CD4-positive, alpha-beta T cell treated with Interleukin-1 beta for 1 hour (primary cell): ENCODE measurements around the gene ATP1B3.
"Not testable (repeated sequence)": the region's sequence is repeated elsewhere in the genome, so short reads cannot be mapped to it uniquely, and the experiment has no call there.

Source experiments
- DNase-seq, 2 donors: peaks; one replicate each; pipeline ENCODE4 v3.0.0-alpha.2; 2020 to 2022

The ATP1B3 gene

DNA sequence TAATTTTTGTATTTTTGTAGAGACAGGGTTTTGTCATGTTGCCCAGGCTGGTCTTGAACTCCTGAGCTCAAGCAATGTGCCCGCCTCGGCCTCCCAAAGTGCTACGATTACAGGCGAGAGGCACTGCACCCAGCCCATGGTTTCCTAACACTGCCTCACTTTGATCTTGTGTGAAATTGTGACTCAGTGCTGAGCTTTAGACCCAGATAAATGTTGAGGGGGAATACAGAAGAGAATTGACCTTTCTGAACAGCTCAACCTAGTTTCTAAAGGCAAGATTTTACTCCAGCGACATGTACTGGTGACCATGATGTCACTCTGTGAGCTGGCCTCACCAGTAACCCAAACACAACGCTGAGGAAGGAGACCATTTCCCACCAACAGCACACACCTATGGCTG is 73.5 kb downstream of the ATP1B3 start:
- DNase-seq = no peak

DNA sequence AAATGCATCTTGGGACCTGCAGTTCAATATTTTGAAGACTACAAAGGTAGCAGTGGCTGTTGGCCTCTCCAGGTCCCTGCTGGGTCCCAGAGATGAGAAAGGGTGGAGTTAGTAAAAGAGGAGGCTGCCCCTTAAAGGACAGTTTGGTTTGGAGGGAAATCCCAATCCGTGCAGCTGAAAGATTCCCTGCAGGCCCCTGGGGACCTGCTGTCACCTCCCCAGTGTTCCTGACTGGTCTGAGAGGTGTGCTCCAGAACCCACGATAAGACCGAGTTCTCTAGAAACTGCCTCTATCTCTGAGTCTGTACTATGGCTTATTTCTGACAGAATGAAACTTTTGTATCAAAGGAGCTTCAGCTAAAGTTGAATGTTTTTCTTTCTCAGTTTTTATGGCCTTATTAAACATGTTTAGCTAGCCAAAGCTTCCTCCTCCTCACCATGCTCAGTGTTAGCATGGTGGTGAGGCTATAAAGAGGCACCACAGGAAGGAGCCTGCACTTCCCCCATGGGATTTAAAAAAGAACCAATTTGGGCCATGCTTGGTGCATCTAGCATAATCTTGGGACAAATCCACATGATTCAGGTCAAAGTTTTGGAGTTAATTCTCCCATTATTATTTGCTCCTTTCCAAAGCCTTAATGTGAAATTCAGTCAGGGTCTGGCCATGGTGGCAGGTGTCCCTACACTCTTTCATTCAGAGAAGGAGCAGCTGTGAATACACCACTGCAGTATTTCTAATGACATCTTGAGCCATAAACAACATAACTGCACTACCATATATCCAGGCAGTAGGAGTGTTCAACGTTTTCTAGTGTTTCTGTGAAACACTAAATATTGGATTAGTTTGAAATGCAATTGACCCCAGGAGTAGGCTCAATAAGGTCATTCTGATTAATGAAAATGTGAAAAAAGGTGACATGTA is 74.4 kb downstream of the ATP1B3 start:
- DNase-seq = no peak

DNA sequence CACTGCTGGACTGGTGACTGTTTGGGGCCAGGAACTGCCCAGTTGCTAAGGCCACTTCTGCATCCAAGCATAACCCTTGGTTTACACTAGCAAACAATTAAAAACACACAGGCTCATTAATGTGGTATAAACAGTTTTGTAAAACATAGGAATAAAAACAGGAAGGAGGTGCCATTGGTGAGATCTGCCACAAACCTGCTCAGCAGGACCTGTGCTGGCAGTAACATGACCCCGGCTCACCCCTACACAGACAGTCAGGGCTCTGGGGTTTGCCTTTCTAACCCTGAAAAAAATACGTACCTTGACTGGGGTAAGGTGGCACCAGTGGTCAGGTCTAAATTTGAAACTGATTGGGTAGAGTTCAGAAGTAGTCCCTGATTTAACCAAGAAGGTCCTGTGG is 76.2 kb downstream of the ATP1B3 start:
- no peak for DNase-seq

DNA sequence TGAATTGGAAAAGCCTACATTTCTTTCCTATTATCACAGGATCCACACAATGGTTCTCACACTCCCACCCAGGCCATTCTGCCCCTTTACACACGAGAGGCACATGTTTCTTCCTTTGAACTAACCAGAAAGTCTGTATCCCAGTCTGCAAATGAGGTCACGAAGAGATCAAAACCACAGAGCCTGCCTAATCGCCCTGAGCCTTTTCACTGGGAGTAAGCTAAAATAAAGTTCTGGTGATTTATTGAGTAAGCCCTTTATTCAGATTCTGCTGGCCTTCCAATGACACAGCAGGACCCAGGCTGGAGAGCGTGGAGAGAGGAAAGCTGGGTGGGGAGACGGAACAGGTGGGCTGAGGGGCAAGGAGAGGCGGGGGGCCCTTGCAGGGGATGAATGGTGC is 78.7 kb downstream of the ATP1B3 start:
- DNase-seq = no peak

DNA sequence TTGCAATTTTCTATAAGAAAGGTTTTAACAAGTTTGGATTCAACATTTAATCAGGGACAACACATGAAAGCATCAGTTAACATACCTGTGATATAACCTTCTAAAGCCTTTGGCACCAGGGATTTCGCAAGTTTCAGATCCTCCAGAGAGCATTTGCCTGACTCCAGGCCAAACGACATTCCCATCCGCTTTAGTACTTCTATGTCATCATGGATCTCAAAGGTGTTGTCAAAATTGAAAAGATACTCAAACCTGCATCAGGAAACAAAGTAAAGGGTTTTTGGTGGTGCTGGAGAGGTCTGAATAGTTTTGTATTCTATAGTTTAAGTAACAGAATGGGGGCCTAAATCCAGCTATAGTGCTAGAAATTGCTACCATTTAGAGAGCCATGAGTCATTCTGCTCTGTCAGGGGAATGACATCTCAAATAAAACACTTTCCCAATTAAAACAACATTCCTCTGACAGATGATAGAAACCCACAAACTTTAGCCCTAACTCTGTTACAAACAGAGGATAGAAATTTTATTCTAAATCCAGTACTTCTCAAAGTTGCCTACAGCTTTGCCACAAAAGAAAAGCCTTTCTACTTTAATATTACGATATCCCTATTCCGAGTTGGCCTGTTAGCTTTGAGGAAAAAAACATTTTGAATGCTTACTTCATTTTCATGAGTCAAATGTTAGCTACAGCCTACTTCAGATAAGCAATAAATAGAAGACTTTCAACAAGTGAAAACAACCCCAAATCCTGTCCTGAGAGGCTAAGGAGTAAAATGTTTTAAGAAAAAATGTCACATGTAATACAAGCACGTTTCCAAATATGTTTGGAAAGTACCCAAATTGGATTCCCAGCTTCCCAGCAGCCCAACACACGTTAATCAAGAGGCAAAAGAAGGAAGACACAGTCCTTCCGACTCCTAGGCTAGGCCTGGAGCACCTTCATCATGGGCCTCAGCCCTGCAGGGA is 83.4 kb downstream of the ATP1B3 start:
- DNase-seq = no peak

DNA sequence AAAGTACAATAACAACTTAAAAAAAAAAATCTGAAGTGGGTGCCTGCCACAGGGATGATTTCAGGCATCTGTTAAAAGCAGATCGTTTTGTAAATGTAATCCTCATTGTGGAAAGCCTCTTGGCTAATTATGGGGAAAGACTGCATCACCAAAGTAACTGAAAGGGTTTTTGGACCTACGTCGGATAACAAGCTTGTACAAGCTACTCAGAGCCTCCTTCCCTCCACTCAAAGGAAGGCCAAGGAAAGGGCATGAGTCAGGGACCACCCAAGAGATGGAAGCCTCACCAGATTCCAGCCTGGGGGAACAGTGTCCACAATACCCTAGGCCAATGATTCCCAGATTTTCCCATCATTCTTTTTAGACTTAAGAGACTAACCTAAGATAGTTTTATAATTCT is 84.3 kb downstream of the ATP1B3 start:
- DNase-seq = no peak

DNA sequence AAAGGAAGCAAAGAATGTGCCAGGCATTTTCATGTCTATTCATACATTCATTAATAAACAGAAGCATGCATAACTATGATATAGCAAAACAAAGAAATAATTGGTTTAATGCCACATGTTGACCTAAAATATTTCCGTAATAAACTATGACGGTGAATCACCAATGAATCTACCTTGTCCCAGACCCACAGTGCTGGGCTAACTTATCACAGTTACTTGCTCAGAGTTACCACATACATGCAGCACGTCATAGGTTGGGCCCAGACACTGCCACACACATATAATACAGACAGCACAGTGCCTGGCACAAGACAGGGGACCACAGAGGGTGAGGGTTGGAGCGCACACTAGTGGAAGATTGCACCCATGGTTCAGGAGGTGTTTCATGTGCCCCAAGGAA is 86.9 kb downstream of the ATP1B3 start:
- DNase-seq = no peak

DNA sequence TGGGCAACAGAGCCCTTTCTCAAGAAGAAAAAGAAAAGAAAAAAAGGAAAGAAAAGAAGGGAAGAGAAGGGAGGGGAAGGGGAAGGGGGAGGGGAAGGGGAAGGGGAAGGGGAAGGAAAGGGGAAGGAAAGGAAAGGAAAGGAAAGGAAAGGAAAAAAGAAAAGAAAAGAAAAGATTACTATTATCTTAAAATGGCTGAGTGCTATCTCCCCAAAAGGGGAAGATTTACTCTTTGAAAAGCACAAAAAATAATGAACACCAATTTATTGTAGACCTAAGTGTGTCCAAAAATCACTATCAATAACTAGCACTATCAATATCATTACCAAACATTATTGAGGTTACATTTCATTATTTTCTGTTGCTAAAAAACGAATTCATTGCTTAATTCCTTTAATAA is 89.0 kb downstream of the ATP1B3 start:
- DNase-seq = no peak

DNA sequence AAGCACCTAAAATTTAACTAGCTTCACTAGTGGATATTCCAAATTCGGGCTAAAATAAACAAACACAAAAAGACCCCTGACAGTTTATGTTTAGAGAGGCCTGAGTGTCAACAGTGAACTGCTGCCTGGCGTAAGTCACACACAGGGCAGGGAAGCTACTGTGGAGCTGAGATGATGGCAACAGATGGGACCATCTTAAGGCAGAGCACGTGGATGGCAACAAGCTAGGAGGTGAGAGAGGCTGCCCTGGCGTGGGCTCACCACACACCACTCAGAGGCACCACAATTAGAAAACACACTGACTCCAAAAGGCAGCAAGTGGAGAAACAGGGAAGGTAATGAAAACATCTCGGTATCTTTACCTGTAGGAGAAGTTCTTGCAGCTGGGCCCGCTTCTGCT is 93.3 kb downstream of the ATP1B3 start:
- no peak for DNase-seq

DNA sequence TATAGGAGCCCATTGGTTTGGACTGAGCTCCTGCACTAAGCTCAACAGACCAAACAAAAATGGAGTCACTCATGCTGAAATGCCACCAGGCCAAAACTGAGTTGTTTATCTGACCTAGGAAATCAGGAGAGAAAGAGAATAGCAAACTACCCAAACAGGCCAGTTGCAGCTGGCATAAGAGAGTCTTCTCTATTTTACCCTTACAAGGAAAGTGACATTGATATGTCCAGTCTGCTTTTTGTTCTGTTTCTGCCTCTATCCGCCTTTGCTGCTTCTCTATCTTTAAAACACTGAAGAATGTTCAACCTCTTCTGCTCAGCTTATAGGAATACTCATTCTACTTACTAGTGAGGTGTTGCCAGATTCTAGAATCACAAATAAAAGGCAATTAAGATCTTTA is 95.1 kb downstream of the ATP1B3 start:
- no peak for DNase-seq

DNA sequence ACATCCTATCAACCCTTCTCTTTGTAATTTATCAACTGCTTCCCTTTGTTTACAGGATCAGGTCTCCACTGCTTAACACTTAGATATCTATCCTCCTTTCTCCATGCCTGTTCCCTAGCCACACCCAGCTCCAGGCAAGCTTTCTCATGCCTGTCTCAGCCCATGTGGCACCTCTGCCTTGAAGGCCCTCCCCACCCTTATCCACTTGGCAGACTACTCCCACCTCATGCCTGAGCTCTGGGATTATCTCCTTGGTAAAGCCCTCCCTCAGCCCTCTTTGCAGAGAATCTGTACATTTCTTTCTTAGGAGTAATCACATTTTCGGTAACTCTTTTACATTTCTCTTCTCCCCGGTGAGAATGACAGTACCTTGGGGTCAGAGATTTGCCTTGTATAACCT is 96.0 kb downstream of the ATP1B3 start:
- DNase-seq = no peak

DNA sequence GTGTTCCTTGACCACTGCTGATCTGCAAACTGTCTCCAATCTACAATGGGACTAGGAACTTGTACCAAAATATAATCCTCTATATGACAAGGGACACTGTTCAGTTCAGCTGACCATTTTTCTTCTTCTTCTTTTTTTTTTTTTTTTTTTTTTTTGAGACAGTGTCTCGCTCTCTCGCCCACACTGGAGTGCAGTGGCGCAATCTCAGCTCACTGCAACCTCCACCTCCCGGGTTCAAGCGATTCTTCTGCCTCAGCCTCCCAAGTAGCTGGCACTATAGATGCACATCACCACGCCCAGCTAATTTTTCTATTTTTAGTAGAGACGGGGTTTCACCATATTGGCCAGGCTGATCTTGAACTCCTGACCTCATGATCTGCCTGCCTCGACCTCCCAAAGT is 98.3 kb downstream of the ATP1B3 start:
- DNase-seq = not testable (repeated sequence)
